GM18868 (cell line): ENCODE data around the gene PCDHGC4.

Source experiments
- ATAC-seq: cut with Tn5 transposase; IDR thresholded peaks from one replicate; pipeline ENCODE4 v1.9.1; 2021; ENCODE audit warnings: mild to moderate bottlenecking, moderate library complexity; ENCODE audit not compliant: unreplicated experiment

Gene PCDHGC4

DNA sequence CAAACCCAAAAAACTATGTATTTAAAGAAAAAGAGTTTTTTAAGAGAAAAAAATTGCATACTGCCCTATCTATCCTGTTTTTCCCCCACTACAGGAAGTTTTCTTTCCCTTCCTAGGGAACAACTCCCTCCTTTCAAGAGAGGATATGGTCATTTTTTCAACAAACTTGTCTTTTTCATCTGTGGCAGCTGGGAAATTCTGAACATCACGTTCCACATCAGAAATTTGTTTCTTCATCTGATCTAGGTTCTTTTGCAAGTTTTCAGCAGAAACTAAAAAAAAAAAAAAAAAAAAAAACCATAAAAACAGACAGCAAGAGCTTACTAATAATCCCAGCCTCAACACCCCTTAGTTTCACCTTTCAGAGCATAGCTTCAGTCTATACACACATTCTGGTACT is 42.6 kb downstream of the PCDHGC4 start:
- ATAC-seq = no peak

DNA sequence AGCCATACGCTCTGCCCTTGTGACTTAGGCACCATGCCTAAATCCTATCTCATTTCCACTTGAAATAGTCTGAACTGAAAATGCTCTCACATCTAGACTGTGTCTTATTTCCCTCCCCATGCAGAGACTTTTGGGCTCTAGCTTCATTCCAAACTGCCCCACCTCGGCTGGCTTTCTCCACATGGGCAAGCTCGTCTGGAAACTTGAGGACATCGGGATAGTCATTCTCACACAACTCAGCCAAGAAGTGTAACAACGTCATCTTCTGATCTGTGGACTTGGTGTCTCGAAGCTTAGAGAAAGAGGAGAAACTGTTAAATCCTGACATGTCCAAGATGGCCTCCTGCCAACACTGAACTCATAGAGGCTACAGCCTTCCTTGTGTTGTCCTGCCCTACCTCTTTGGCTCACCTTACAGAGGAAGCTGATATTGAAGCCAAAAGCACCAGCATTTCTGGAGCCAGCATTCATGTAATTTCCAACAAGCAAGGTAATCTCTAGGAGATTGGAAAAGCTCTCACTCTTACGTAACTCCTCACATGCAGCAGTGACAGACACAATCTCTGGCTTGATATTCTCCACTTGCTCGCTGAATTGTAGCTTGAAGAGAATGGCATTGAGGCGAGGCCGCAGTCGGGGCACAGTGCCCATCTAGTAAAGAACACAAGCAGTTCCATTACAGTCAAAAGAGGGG is 43.6 kb downstream of the PCDHGC4 start:
- no peak for ATAC-seq

DNA sequence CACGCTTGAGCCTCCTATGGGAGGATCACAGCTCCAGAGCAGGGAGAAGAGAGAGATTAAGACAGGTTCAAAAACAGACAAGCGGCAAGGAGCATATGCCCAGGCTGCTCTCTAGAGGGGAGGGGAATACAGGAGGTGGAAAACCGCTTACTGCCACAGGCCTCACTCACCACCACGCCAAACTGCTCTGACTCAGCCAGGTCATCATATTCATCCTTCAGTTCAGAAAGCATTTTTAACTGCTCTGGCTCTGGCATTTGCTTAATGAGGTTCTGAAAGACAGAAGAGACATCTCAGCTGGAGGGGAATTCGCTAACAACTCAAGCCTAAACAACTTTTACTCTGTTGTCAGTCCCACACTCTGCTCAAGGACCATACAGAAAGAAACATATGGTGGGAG is 44.2 kb downstream of the PCDHGC4 start:
- ATAC-seq = peak; percentile 63

DNA sequence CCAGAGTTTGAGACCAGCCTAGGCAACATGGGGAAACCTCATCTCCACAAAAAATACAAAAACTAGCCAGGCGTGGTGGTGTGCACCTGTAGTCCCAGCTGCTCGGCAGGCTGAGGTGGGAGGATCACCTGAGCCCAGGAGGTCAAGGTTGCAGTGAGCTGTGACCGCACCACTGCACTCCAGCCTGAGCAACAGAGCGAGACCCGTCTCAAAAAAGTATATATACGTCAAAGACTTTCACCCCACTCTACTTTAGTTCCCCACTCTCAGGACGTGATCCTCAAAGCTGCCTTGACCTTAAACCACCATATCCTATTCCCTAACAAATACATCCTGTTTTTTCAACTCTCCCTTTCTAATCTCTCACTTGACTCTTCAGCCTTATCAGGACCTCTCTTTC is 45.0 kb downstream of the PCDHGC4 start:
- ATAC-seq = peak; percentile 43

DNA sequence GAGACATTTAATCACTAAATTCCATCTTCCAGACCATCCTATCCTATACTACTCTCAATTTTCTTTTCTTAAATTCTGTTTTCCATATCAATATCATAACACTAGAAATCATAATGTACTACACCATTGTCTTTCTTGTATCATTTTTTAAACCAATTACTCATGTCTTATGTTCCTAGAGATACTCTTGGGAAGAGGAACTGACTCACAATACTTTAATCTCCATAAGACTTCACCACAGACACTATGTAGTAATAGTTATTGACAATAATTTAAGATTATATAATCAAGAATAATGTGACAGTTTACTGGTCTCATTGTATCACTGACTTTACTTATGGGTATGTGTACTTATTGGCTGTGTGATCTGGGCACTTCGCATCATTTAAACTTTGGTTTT is 47.9 kb downstream of the PCDHGC4 start:
- no peak for ATAC-seq

DNA sequence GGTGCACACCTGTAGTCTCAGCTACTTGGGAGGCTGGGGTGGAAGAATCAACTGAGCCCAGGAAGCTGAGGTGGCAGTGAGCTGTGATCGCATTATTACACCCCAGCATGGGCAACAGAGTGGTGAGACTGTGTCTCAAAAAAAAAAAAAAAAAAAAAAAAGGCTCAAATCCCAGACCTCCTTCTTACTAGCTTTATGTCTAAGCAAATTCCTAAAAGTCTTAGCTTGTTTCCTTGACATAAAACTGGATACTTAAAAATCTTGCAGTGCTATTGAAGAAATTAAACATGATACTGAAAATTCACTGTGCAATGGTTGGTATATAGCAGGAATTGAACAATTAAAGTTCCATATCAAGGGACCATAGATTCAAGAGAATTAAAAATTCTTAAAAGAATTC is 49.1 kb downstream of the PCDHGC4 start:
- no peak for ATAC-seq

DNA sequence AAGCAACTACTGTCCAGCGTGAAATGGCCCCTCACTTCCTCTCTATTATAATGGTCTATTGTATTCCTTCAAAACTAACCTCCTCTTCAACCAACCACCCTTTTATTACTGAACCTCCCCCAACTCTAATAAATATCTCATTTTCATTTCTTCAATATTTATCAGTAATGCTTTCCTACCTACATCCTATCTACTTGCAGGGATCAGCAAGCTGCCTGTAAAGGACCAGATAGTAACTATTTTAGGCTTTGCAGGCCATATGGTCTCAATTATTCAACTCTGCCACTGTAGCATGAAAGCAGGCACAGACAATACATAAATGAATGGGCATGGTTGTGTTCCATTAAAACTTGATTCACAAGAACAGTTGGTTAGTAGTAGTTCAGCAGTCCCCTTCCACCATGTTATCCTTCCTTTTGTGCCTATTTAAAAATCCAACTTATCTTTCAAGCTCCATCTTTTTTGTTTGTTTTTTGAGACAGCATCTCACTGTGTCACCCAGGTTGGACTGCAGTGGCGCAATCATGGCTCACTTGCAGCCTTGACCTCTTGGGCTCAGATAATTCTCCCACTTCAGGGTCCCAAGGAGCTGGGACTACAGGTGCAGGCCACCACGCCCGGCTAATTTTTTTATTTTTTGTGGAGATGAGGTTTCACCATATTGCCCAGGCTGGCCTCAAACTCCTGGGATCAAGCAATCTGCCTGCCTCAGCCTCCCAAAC is 49.8 kb downstream of the PCDHGC4 start:
- no peak for ATAC-seq
